ENCODE measurements around the gene ARID4B. TPM values are rescaled to one million over a fixed set of nuclear protein-coding genes. Genes with fewer than 3 reads are reported as not detected.
A peak's percentile ranks its signal among the peaks of the same experiment; 100 is the strongest.

ARID4B gene
- polyA plus RNA-seq, 1 donor (not counting 4 experiments of a cell fraction or from before 2014, with no cell fraction given) = 12.7 TPM

DNA sequence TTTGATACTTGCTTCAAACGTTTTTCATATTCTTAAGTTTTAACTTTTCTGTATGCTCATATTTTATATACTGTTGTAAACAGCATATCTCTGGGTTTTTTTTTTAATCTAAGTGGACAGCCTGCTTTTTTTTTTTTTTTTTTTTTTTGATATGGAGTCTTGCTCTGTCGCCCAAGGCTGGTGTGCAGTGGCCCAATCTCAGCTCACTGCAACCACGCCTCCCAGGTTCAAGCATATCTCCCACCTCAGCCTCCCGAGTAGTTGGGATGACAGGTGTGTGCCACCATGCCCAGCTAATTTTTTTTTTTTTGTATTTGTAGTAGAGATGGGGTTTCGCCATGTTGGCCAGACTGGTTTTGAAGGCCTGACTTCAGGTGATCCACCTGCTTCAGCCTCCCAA is 40.4 kb upstream of the ARID4B start:
- Histone ChIP-seq H3K36me3 (ENCODE audit: control insufficient read depth in 2 of 2, extremely low read depth in 1 of 2, insufficient read depth in 2 of 2, low read length in 2 of 2) (no peaks in the 10 kb centered on the region), H3K79me2 (ENCODE audit: control insufficient read depth, insufficient read depth, low read length) (peaks cover 13% of the 10 kb centered on the region), H3K4me1 (ENCODE audit: control insufficient read depth, extremely low read depth, insufficient read depth, low read length) (peaks cover 15% of the 10 kb centered on the region), H2AFZ (ENCODE audit: control insufficient read depth, low read length) (no peak overlapping the region), H3K27me3 (ENCODE audit: control insufficient read depth, extremely low read depth, insufficient read depth, low read length) (no peaks in the 10 kb centered on the region), H3K9ac (ENCODE audit: control insufficient read depth, extremely low read depth, insufficient read depth, low read length) (peak overlapping the region; percentile 84), H3K27ac (ENCODE audit: control insufficient read depth, insufficient read depth, low read length) (peak overlapping the region; percentile 91), H3K9me3 (ENCODE audit: control insufficient read depth, low read depth, low read length) (no peaks in the 10 kb centered on the region), H3K4me3 (ENCODE audit: control insufficient read depth in 2 of 3, extremely low read depth in 1 of 3, insufficient read depth in 2 of 3, low read depth in 1 of 3, low read length in 3 of 3) (peak overlapping the region; percentile 55 to 94 (median 86)), H4K20me1 (ENCODE audit: control insufficient read depth, extremely low read depth, insufficient read depth, low read length) (no peaks in the 10 kb centered on the region), H3K9me1 (ENCODE audit: control insufficient read depth, extremely low read depth, insufficient read depth, low read length) (no peaks in the 10 kb centered on the region), H3K4me2 (ENCODE audit: control insufficient read depth, extremely low read depth, insufficient read depth, low read depth, low read length) (peak overlapping the region; percentile 87)
- FAIRE-seq (no peak), DNase-seq (ENCODE audit: low read depth, low spot score) (no peak)
- no peak for TF ChIP-seq EZH2 (IDR thresholded peaks at IDR 0.05; ENCODE audit: low read length)
- TF ChIP-seq, protein P1, sequence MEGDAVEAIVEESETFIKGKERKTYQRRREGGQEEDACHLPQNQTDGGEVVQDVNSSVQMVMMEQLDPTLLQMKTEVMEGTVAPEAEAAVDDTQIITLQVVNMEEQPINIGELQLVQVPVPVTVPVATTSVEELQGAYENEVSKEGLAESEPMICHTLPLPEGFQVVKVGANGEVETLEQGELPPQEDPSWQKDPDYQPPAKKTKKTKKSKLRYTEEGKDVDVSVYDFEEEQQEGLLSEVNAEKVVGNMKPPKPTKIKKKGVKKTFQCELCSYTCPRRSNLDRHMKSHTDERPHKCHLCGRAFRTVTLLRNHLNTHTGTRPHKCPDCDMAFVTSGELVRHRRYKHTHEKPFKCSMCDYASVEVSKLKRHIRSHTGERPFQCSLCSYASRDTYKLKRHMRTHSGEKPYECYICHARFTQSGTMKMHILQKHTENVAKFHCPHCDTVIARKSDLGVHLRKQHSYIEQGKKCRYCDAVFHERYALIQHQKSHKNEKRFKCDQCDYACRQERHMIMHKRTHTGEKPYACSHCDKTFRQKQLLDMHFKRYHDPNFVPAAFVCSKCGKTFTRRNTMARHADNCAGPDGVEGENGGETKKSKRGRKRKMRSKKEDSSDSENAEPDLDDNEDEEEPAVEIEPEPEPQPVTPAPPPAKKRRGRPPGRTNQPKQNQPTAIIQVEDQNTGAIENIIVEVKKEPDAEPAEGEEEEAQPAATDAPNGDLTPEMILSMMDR (optimal IDR thresholded peaks at IDR 0.05 in 1 of 3, IDR thresholded peaks at IDR 0.05 in 1 of 3, conservative IDR thresholded peaks at IDR 0.05 in 1 of 3; ENCODE audit: extremely low read depth in 1 of 3, insufficient read depth in 2 of 3, low read length in 3 of 3) = no peak
- dilution Hi-C loops (cut with MboI; ENCODE audit: extremely low pct_ligation_motif_present, low sequenced_read_pairs) = no loop called here

DNA sequence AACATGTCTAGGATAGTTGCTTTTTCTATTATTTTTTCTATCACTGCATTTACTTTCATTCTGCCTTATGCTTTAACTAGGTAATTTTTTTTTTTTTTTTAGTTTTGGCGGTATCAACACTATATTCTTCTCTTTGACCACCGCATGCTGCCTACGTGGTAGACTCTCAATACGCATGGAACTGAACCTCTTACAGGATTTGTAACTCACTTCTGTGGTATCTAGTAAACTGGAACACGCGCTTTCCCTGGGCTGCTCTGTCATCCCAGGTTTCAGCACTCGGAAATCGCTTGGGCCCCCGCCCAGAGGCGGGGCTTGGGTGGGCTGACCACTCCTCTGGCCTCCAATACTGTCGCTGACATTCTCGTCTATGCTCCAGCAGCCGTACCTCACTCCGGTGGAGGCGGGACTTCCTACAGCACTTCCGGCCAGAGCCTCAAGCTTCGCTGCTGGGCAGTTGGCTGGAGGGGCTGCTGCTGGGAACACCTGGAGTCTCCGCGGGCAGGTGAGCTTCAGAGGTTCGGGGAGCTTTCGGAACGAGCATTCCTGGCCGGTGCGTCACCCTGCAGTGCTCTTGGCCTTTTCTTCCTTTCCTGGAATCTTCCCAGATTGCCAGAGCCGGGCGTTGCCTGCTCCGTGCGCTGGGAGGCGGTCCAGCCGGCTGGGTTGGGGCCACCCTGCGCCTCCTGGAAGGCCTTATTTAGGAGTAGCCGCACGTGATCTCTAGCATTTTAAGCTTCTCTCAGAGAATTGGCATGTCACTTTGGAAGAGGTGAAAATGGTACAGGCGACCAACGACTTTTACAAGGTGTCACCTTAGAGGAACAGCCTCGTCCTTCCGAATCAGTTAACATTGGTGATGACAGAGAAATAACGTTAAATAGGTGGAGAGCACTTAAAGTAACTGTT is 39.3 kb upstream of the ARID4B start, which contains the start of gene TBCE:
TBCE (plus strand) TSS at position 428 of the 909 bp plus-strand sequence. CDS start 12,623 bp downstream, outside the sequence.
- H3K9me1 ChIP-seq (ENCODE audit: control insufficient read depth, extremely low read depth, insufficient read depth, low read length) = no peaks in the 10 kb centered on the region
- H3K9ac ChIP-seq (ENCODE audit: control insufficient read depth, extremely low read depth, insufficient read depth, low read length) = peak within 1 kb of the TSS; percentile 84
- peak; percentile 94 for FAIRE-seq

More for the DNA sequence above, 39.3 kb upstream of the ARID4B start, which contains the start of gene TBCE:
- dilution Hi-C loops (cut with MboI; ENCODE audit: extremely low pct_ligation_motif_present, low sequenced_read_pairs) = no loop called here
- Histone ChIP-seq H3K27ac (ENCODE audit: control insufficient read depth, insufficient read depth, low read length) (peak within 1 kb of the TSS; percentile 91), H3K36me3 (ENCODE audit: control insufficient read depth in 2 of 2, extremely low read depth in 1 of 2, insufficient read depth in 2 of 2, low read length in 2 of 2) (no peaks in the 10 kb centered on the region), H3K4me2 (ENCODE audit: control insufficient read depth, extremely low read depth, insufficient read depth, low read depth, low read length) (peak within 1 kb of the TSS; percentile 87), H2AFZ (ENCODE audit: control insufficient read depth, low read length) (peak within 1 kb of the TSS; percentile 94), H4K20me1 (ENCODE audit: control insufficient read depth, extremely low read depth, insufficient read depth, low read length) (no peaks in the 10 kb centered on the region), H3K4me1 (ENCODE audit: control insufficient read depth, extremely low read depth, insufficient read depth, low read length) (peaks cover 15% of the 10 kb centered on the region), H3K9me3 (ENCODE audit: control insufficient read depth, low read depth, low read length) (no peaks in the 10 kb centered on the region), H3K4me3 (ENCODE audit: control insufficient read depth in 2 of 3, extremely low read depth in 1 of 3, insufficient read depth in 2 of 3, low read depth in 1 of 3, low read length in 3 of 3) (peak within 1 kb of the TSS; percentile 55 to 94 (median 86)), H3K79me2 (ENCODE audit: control insufficient read depth, insufficient read depth, low read length) (peaks cover 11% of the 10 kb centered on the region), H3K27me3 (ENCODE audit: control insufficient read depth, extremely low read depth, insufficient read depth, low read length) (no peaks in the 10 kb centered on the region)
- peak; percentile 98 for DNase-seq (ENCODE audit: low read depth, low spot score)
- TF ChIP-seq EZH2 (IDR thresholded peaks at IDR 0.05; ENCODE audit: low read length) = no peak
- TF ChIP-seq, protein P1 (optimal IDR thresholded peaks at IDR 0.05 in 1 of 3, IDR thresholded peaks at IDR 0.05 in 1 of 3, conservative IDR thresholded peaks at IDR 0.05 in 1 of 3; ENCODE audit: extremely low read depth in 1 of 3, insufficient read depth in 2 of 3, low read length in 3 of 3) = peak; percentile 25 to 27 (median 25)

Data from keratinocyte (primary cell).